GM23338 (cell line): ENCODE results near the gene CISH. TPM values are rescaled to one million over a fixed set of nuclear protein-coding genes. Genes with fewer than 3 reads are reported as not detected.

Experiments
- ATAC-seq: fragments of 200-7000 bp; cut with Tn5 transposase; 3 replicates; pipeline ENCODE4 v1.9.1; 2020
- DNase-seq: peaks from one replicate; pipeline ENCODE4 v3.0.0-alpha.2; 2015; ENCODE audit warnings: low spot score
- H2AFZ ChIP-seq: fragments of 200-600 bp; sonication (generic); 2 replicates; pipeline ENCODE4 v1.8.0; 2016; ENCODE audit warnings: antibody characterized with exemption, mild to moderate bottlenecking, moderate library complexity
- H3F3A ChIP-seq: fragments of 200-600 bp; sonication (generic); replicated peaks from 2 replicates; pipeline ENCODE4 v1.8.0; 2017; ENCODE audit warnings: antibody characterized with exemption, mixed run types, low read depth
- H3K27ac ChIP-seq: fragments of 200-600 bp; sonication (generic); 2 replicates; pipeline ENCODE4 v1.6.1; 2016; ENCODE audit warnings: low read depth
- H3K27me3 ChIP-seq: fragments of 200-600 bp; sonication (generic); 2 replicates; pipeline ENCODE4 v1.8.0; 2016; ENCODE audit warnings: mild to moderate bottlenecking, mixed run types, moderate library complexity; ENCODE audit not compliant: insufficient read depth
- H3K36me3 ChIP-seq: fragments of 200-600 bp; sonication (generic); 2 replicates; pipeline ENCODE4 v1.8.0; 2016; ENCODE audit warnings: mild to moderate bottlenecking; ENCODE audit not compliant: insufficient read depth
- H3K4me1 ChIP-seq: fragments of 200-600 bp; sonication (generic); 2 replicates; pipeline ENCODE4 v1.8.0; 2016; ENCODE audit warnings: mild to moderate bottlenecking, moderate library complexity; ENCODE audit not compliant: insufficient read depth
- H3K4me2 ChIP-seq: fragments of 200-600 bp; sonication (generic); 2 replicates; pipeline ENCODE4 v1.7.1; 2017; ENCODE audit warnings: mixed run types
- H3K4me3 ChIP-seq: fragments of 200-600 bp; sonication (generic); 2 replicates; pipeline ENCODE4 v1.6.1; 2016; ENCODE audit warnings: mixed run types
- H3K79me2 ChIP-seq: fragments of 200-600 bp; sonication (generic); replicated peaks from 2 replicates; pipeline ENCODE4 v1.8.0; 2017; ENCODE audit warnings: mild to moderate bottlenecking; ENCODE audit not compliant: insufficient read depth
- H3K9me2 ChIP-seq: fragments of 200-600 bp; sonication (generic); 2 replicates; pipeline ENCODE4 v1.8.0; 2017; ENCODE audit not compliant: insufficient read depth
- H4K20me1 ChIP-seq: fragments of 200-600 bp; sonication (generic); replicated peaks from 2 replicates; pipeline ENCODE4 v1.8.0; 2017; ENCODE audit warnings: mild to moderate bottlenecking; ENCODE audit not compliant: insufficient read depth
- H3K27ac Mint-ChIP-seq: 2 replicates; pipeline ENCODE4 v1.8.0; 2020; ENCODE audit warnings: inconsistent platforms, mild to moderate bottlenecking, moderate library complexity, mixed read lengths
- H3K27me3 Mint-ChIP-seq: 3 replicates; pipeline ENCODE4 v1.8.0; 2022; ENCODE audit warnings: low read depth, mild to moderate bottlenecking, moderate library complexity, mixed read lengths, inconsistent platforms; ENCODE audit not compliant: insufficient read depth, poor library complexity
- H3K36me3 Mint-ChIP-seq: 3 replicates; pipeline ENCODE4 v1.8.0; 2021; ENCODE audit warnings: low read depth, mild to moderate bottlenecking, inconsistent platforms, moderate library complexity, mixed read lengths
- H3K4me1 Mint-ChIP-seq: 3 replicates; pipeline ENCODE4 v1.8.0; 2020; ENCODE audit warnings: mild to moderate bottlenecking, inconsistent platforms, mixed read lengths
- H3K4me3 Mint-ChIP-seq: 3 replicates; pipeline ENCODE4 v1.8.0; 2021; ENCODE audit warnings: moderate library complexity, mild to moderate bottlenecking, inconsistent platforms, mixed read lengths
- H3K9me3 Mint-ChIP-seq: 3 replicates; pipeline ENCODE4 v1.8.0; 2020; ENCODE audit warnings: moderate library complexity, mild to moderate bottlenecking, inconsistent platforms, mixed read lengths
- ETS1 ChIP-seq: IDR thresholded peaks from 2 replicates; pipeline ENCODE4 v1.6.1; 2016; ENCODE audit warnings: antibody characterized with exemption
- EZH2 ChIP-seq: fragments of 200-600 bp; sonication (generic); IDR thresholded peaks from one replicate; pipeline ENCODE4 v1.8.0; 2017; ENCODE audit warnings: antibody characterized with exemption, mild to moderate bottlenecking, low read depth; ENCODE audit not compliant: unreplicated experiment
- EZH2phosphoT487 ChIP-seq: fragments of 200-600 bp; sonication (generic); IDR thresholded peaks from one replicate; pipeline ENCODE4 v1.8.1; 2018; ENCODE audit warnings: antibody characterized with exemption; ENCODE audit not compliant: unreplicated experiment
- NANOG ChIP-seq: IDR thresholded peaks from 2 replicates; pipeline ENCODE4 v1.6.1; 2016; ENCODE audit warnings: antibody characterized with exemption, borderline replicate concordance
- POLR2AphosphoS5 ChIP-seq: IDR thresholded peaks from 2 replicates; pipeline ENCODE4 v1.6.1; 2016; ENCODE audit warnings: antibody characterized with exemption, low read depth
- ZNF114 ChIP-seq: fragments of 250-450 bp; sonication (Bioruptor Pico); IDR thresholded peaks from 2 replicates; pipeline ENCODE4 v1.5.0; 2020; ENCODE audit warnings: mild to moderate bottlenecking, moderate library complexity
- ZNF331 ChIP-seq: fragments of 250-450 bp; sonication (Bioruptor Pico); IDR thresholded peaks from 2 replicates; pipeline ENCODE4 v1.5.0; 2020; ENCODE audit warnings: low read depth, mild to moderate bottlenecking, moderate library complexity
- ZNF462 ChIP-seq: fragments of 250-450 bp; sonication (Bioruptor Pico); IDR thresholded peaks from 2 replicates; pipeline ENCODE4 v1.5.0; 2020; ENCODE audit warnings: mild to moderate bottlenecking, moderate library complexity
- polyA plus RNA-seq: library from polyadenylated mRNA; unstranded; fragments of >200 nt; fragmentation: Nextera tagmentation; extraction: Ambion mirVana; gene quantifications from 2 replicates; pipeline ENCODE4 v1.2.1, GENCODE V29; 2016
- total RNA-seq: library from RNA; depleted of rRNA; stranded (reverse); fragments of >200 nt; shearing (Covaris generic); gene quantifications from 2 replicates; pipeline ENCODE4 v1.2.3, GENCODE V29; 2014

CISH gene
- total and polyA plus RNA-seq, 2 experiments from 2014 or later = 2.1 to 3.6 TPM

GRCh38 chr3:50559702-50560101, 51.9 kb downstream of the CISH start (continued):
- TF ChIP-seq ZNF462 = no peak
- TF ChIP-seq ZNF331 (CRISPR knock-in tag) = no peak

GRCh38 chr3:50557915-50558314, 53.7 kb downstream of the CISH start:
- H3K4me1 ChIP-seq = no peaks in the 10 kb centered on the region
- no peak overlapping the region for H3K4me3 ChIP-seq
- H3K27ac ChIP-seq = no peak overlapping the region
- no peaks in the 10 kb centered on the region; the same call in 2 of the 3 replicates for H3K9me3 Mint-ChIP-seq
- H4K20me1 ChIP-seq = no peaks in the 10 kb centered on the region
- peaks cover 4% of the 10 kb centered on the region; the same call in 1 of the 3 replicates for H3K4me1 Mint-ChIP-seq
- H3K36me3 ChIP-seq = no peaks in the 10 kb centered on the region
- no peak overlapping the region for H2AFZ ChIP-seq
- no peak for ATAC-seq
- H3K27ac Mint-ChIP-seq = no peak overlapping the region
- H3K4me2 ChIP-seq = no peak overlapping the region
- no peak for DNase-seq
- no peaks in the 10 kb centered on the region for H3F3A ChIP-seq
- no peaks in the 10 kb centered on the region for H3K27me3 ChIP-seq
- H3K4me3 Mint-ChIP-seq = no peak overlapping the region
- H3K27me3 Mint-ChIP-seq = peaks cover 12% of the 10 kb centered on the region
- H3K9me2 ChIP-seq = no peaks in the 10 kb centered on the region
- H3K79me2 ChIP-seq = no peaks in the 10 kb centered on the region
- no peaks in the 10 kb centered on the region for H3K36me3 Mint-ChIP-seq
- TF ChIP-seq EZH2phosphoT487 = no peak
- TF ChIP-seq ZNF462 = no peak
- no peak for TF ChIP-seq ETS1
- TF ChIP-seq ZNF114 = no peak
- TF ChIP-seq POLR2AphosphoS5 = no peak
- no peak for TF ChIP-seq NANOG
- TF ChIP-seq EZH2 = no peak
